ENCODE data around the gene PKD2. TPM values are rescaled to one million over a fixed set of nuclear protein-coding genes. Genes with fewer than 3 reads are reported as not detected.

The PKD2 gene
- total and polyA plus RNA-seq, 2 donors (not counting 1 experiment from before 2014, with no cell fraction given), result 1.8 to 5.8 TPM

DNA sequence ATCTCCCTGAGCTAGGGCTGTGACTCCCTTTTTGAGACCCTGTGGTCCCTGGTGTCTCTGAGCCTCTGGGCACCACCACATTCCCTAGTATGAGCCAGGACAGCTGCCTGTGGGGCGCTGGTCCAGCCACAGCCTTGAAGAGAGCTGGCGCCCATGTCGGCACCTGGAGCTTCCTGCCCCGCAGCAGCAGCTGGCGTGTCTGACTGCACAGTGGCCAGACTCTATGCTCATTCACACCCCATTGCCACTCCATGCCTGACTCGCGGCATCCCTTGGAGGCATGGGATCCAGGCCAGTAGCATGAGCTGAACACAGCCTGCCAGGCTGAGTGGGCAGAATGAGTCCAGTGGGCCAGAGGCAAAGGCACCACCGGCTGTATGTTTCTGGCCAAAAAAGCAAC, 40.2 kb upstream of the PKD2 start:
- Histone ChIP-seq H3K9ac (ENCODE audit: low read length) (no peak overlapping the region), H3K4me3 (ENCODE audit: control extremely low read depth in 1 of 5, extremely low read depth in 1 of 5, insufficient read depth in 1 of 5, low read depth in 2 of 5, low read length in 4 of 5) (no peak overlapping the region), H3K27ac (ENCODE audit: low read length in 2 of 2) (no peak overlapping the region), H3K27me3 (replicated peaks in 1 of 4; ENCODE audit: control extremely low read depth in 1 of 4, control insufficient read depth in 3 of 4, insufficient read depth in 4 of 4, low read length in 3 of 4) (no peaks in the 10 kb centered on the region), H4K20me1 (ENCODE audit: control insufficient read depth, insufficient read depth, low read length, poor library complexity, severe bottlenecking) (no peaks in the 10 kb centered on the region), H3K36me3 (replicated peaks in 1 of 2; ENCODE audit: control extremely low read depth in 1 of 2, control insufficient read depth in 1 of 2, extremely low read depth in 1 of 2, insufficient read depth in 2 of 2, low read length in 1 of 2) (no peaks in the 10 kb centered on the region), H3K4me1 (ENCODE audit: control insufficient read depth in 2 of 2, insufficient read depth in 2 of 2, low read length in 2 of 2) (no peaks in the 10 kb centered on the region), H2AFZ (ENCODE audit: insufficient read depth, low read depth, low read length, poor library complexity, severe bottlenecking) (no peak overlapping the region), H3K79me2 (ENCODE audit: control insufficient read depth, insufficient read depth, low read length) (no peaks in the 10 kb centered on the region), H3K4me2 (replicated peaks; ENCODE audit: low read depth, low read length, poor library complexity, severe bottlenecking) (no peak overlapping the region), H3K9me3 (ENCODE audit: control extremely low read depth in 1 of 3, control insufficient read depth in 2 of 3, insufficient read depth in 1 of 3, low read length in 2 of 3) (peaks cover 0 to 10% (median 0%) of the 10 kb centered on the region in 3 donors)
- ChIA-PET CTCF (no interaction called here), POLR2A (no interaction called here)
- ATAC-seq (ENCODE audit: low read depth) (no peak), DNase-seq (no peak)
- 92% methylated on average over 7 of the region's 8 CpGs for WGBS (ENCODE audit: insufficient coverage)
- Mint-ChIP-seq H3K9me3 (ENCODE audit: insufficient read depth) (no peaks in the 10 kb centered on the region), H3K4me3 (no peak overlapping the region), H3K27ac (no peak overlapping the region), H3K27me3 (peaks cover 8% of the 10 kb centered on the region), H3K4me1 (no peaks in the 10 kb centered on the region)
- no peak for TF ChIP-seq CTCF (IDR thresholded peaks at IDR 0.05)
- TF ChIP-seq EZH2 (IDR thresholded peaks at IDR 0.05; ENCODE audit: borderline replicate concordance, insufficient read depth, low read depth, low read length, poor library complexity, severe bottlenecking), result no peak
- intact Hi-C loops (cut with micrococcal nuclease), result no loop called here

DNA sequence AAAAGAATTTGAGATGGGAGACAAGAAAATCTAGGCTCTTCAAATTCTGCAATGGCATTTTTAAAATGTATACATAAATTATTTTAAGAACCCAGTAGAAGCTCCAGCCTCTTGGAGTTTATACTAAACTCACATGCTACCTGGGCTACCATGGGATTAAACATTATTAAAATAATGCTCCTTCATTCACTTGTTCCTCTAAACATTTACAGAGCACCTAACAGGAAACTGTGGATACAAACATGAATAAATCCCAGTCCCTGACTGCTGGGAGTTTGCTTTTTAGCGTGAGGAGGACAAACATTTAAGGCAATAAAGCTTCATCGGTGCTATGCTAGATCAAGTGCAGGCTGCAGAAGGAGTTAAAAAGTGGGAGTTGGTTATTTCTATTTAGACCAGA, 37.3 kb upstream of the PKD2 start:
- 86% methylated on average over 2 of the region's 2 CpGs for WGBS (ENCODE audit: insufficient coverage)
- H3K4me2 ChIP-seq (replicated peaks; ENCODE audit: low read depth, low read length, poor library complexity, severe bottlenecking), result no peak overlapping the region
- Mint-ChIP-seq H3K9me3 (ENCODE audit: insufficient read depth) (no peaks in the 10 kb centered on the region), H3K4me1 (peaks cover 1% of the 10 kb centered on the region), H3K27me3 (peaks cover 14% of the 10 kb centered on the region), H3K4me3 (no peak overlapping the region), H3K27ac (no peak overlapping the region)
- no peak overlapping the region for H3K9ac ChIP-seq (ENCODE audit: low read length)
- CTCF ChIA-PET, result interaction anchor here (1.7 kb wide), 1 partner anchor 14 kb away, joined by 4 read pairs; no protein-coding TSS in a partner anchor
- H4K20me1 ChIP-seq (ENCODE audit: control insufficient read depth, insufficient read depth, low read length, poor library complexity, severe bottlenecking), result no peaks in the 10 kb centered on the region
- H2AFZ ChIP-seq (ENCODE audit: insufficient read depth, low read depth, low read length, poor library complexity, severe bottlenecking), result no peak overlapping the region
- POLR2A ChIA-PET, result no interaction called here
- no peak overlapping the region for H3K27ac ChIP-seq (ENCODE audit: low read length in 2 of 2)
- no peaks in the 10 kb centered on the region for H3K4me1 ChIP-seq (ENCODE audit: control insufficient read depth in 2 of 2, insufficient read depth in 2 of 2, low read length in 2 of 2)
- intact Hi-C loops (cut with micrococcal nuclease), result no loop called here
- no peaks in the 10 kb centered on the region for H3K79me2 ChIP-seq (ENCODE audit: control insufficient read depth, insufficient read depth, low read length)
- H3K36me3 ChIP-seq (replicated peaks in 1 of 2; ENCODE audit: control extremely low read depth in 1 of 2, control insufficient read depth in 1 of 2, extremely low read depth in 1 of 2, insufficient read depth in 2 of 2, low read length in 1 of 2), result no peaks in the 10 kb centered on the region
- DNase-seq, result no peak
- H3K27me3 ChIP-seq (replicated peaks in 1 of 4; ENCODE audit: control extremely low read depth in 1 of 4, control insufficient read depth in 3 of 4, insufficient read depth in 4 of 4, low read length in 3 of 4), result peaks cover 0 to 5% (median 0%) of the 10 kb centered on the region in 4 experiments
- TF ChIP-seq EZH2 (IDR thresholded peaks at IDR 0.05; ENCODE audit: borderline replicate concordance, insufficient read depth, low read depth, low read length, poor library complexity, severe bottlenecking) (no peak), CTCF (IDR thresholded peaks at IDR 0.05) (no peak)
- ATAC-seq (ENCODE audit: low read depth), result no peak
- no peak overlapping the region for H3K4me3 ChIP-seq (ENCODE audit: control extremely low read depth in 1 of 5, extremely low read depth in 1 of 5, insufficient read depth in 1 of 5, low read depth in 2 of 5, low read length in 4 of 5)
- peaks cover 0 to 10% (median 0%) of the 10 kb centered on the region in 3 donors for H3K9me3 ChIP-seq (ENCODE audit: control extremely low read depth in 1 of 3, control insufficient read depth in 2 of 3, insufficient read depth in 1 of 3, low read length in 2 of 3)
